BLaER1 treated with 17β-estradiol and CSF1 and Interleukin-3, amounts not matched to agents 10 nM and 100 nM (cell line): Measurements from ENCODE around the gene DNAJC1.
"Not testable (repeated sequence)": the region's sequence is repeated elsewhere in the genome, so short reads cannot be mapped to it uniquely, and the experiment has no call there.

ENCODE experiments used
- H3K27ac ChIP-seq, 11 experiments: shearing (Covaris generic); formaldehyde crosslinking; 2 replicates each; pipeline ENCODE4 v1.8.1; 2022
- H3K27me3 ChIP-seq, 11 experiments: shearing (Covaris generic); formaldehyde crosslinking; 2 replicates each; pipeline ENCODE4 v1.8.1; 2022
- H3K36me3 ChIP-seq, 11 experiments: shearing (Covaris generic); formaldehyde crosslinking; 2 replicates each; pipeline ENCODE4 v1.8.1; 2022
- H3K4me1 ChIP-seq, 10 experiments: shearing (Covaris generic); formaldehyde crosslinking; 2 replicates each; pipeline ENCODE4 v1.8.1; 2022
- H3K4me2 ChIP-seq, 11 experiments: shearing (Covaris generic); formaldehyde crosslinking; 2 replicates each; pipeline ENCODE4 v1.8.1; 2022
- H3K4me3 ChIP-seq, 10 experiments: shearing (Covaris generic); formaldehyde crosslinking; 2 replicates each; pipeline ENCODE4 v1.8.1; 2022
- H3K9ac ChIP-seq, 11 experiments: shearing (Covaris generic); formaldehyde crosslinking; 2 replicates each; pipeline ENCODE4 v1.8.1; 2022
- H3K9me3 ChIP-seq, 11 experiments: shearing (Covaris generic); formaldehyde crosslinking; replicated peaks in 1 of 11; 2 replicates each; pipeline ENCODE4 v1.8.1; 2022
- H4K20me1 ChIP-seq, 11 experiments: shearing (Covaris generic); formaldehyde crosslinking; 2 replicates each; pipeline ENCODE4 v1.8.1; 2022
- Cebpa-rat ChIP-seq, 11 experiments: shearing (Covaris generic); IDR thresholded peaks; 2 replicates each; pipeline ENCODE4 v1.8.1; 2022

DNAJC1 gene

DNA sequence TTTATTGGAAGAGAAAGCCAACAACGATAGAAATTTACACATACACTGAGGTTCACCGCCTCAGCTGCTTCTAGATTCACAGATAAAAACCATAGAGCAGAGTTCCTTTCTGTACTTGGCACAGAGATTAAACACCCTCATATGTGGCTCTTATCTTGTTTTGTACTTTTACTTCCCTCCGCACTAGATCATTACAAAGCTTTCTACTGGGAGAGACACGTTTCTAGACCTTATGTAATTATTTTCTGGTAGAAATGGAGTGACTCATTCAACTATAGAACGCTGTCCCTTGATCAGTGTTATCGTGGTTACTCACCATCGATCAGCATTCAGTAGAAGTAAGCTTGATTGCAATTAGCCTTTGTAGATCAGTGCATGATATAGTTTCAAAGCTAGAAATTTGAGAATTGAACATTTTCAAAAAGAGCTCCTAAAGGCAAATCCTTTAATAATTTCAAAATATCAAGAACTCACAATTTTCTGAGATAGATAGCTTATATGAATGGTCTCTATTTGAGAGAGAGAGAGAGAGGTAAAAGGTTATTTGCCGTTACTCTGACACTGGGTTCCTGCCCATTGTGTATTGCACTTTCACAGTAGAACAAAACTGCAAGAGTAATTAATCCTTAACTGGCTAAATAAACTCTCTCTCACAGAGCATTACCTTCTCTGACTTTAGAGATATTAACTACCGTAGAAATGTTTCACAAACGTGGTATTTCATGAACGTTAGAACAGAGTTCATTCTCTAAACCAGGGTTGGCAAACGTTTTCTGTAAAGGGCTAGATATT lies 26.1 kb upstream of the DNAJC1 start:
- H3K27me3 ChIP-seq = no peaks in the 10 kb centered on the region
- no peaks in the 10 kb centered on the region for H3K36me3 ChIP-seq
- no peaks in the 10 kb centered on the region for H4K20me1 ChIP-seq
- no peaks in the 10 kb centered on the region for H3K4me1 ChIP-seq
- TF ChIP-seq Cebpa-rat (IDR thresholded peaks at IDR 0.05) = no peak
- H3K9me3 ChIP-seq = peaks cover 11 to 21% (median 19%) of the 10 kb centered on the region in 11 experiments
- no peak overlapping the region for H3K27ac ChIP-seq
- H3K9ac ChIP-seq = no peak overlapping the region
- no peak overlapping the region for H3K4me2 ChIP-seq
- no peak overlapping the region for H3K4me3 ChIP-seq

DNA sequence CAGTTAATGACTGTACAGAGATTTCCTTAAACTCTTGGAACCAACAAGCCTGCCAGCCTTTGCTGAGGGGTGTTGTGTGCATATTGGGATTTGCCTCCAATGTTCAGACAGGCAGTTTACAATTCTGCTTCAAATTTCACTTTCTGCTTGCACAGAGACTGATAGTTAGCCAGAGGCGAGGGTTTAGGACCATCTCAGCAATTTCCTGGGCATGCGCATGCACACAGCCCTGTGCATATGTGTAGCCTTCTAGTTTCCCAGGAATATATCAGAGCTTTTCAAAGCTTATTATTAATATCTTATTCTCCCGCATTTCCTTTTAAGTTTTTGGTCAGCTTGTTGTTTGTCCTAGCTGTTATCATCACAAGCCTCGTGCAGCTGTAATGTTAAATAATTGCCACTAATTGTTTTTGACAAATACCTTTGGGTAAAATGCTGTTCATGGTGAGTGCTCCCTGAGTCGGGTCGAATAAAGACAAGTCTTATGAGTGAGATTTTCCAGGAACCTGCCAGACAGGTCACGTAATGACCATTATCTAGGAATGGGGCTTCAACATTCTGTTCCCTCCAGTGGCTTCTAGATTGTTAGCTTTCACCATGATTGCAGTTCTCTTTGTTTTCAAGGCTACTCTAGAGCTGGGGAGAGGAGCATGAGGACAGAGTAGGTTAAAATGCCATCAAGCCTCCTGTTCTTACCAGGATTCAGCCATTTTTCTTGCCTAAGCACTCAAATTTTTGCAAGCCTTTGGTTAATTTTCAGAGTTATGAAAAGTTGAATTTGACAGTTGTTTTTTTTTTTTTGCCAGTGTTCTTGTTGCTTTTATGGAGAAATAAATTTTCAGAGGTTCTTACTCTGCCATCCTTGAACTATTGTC lies 24.1 kb upstream of the DNAJC1 start:
- H3K36me3 ChIP-seq = no peaks in the 10 kb centered on the region
- H4K20me1 ChIP-seq = no peaks in the 10 kb centered on the region
- no peak overlapping the region for H3K27ac ChIP-seq
- H3K9ac ChIP-seq = no peak overlapping the region
- no peaks in the 10 kb centered on the region for H3K27me3 ChIP-seq
- H3K4me2 ChIP-seq = no peak overlapping the region
- TF ChIP-seq Cebpa-rat (IDR thresholded peaks at IDR 0.05) = no peak
- no peak overlapping the region for H3K4me3 ChIP-seq
- peaks cover 9 to 31% (median 26%) of the 10 kb centered on the region in 11 experiments for H3K9me3 ChIP-seq
- H3K4me1 ChIP-seq = peaks cover 0 to 2% (median 0%) of the 10 kb centered on the region in 10 experiments; a peak in 2 of 20 replicates

DNA sequence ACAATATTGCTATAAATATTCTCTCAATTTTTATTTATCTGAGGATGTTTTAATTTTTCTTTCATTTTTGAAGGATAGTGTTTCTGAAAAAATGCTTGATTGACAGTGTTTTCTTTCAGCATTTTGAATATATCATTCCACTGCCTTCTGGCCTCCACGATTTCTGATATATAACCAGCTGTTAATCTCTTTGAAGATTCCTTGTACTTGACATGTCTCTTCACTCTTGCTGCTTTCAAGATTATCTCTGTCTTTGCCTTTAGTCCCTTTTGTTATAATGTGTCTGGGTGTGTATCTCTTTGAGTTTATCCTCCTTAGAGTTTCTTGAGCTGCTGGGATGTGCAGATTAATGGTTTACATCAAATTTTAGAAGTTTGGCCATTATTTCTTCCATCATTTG lies 22.8 kb upstream of the DNAJC1 start:
- no peak for TF ChIP-seq Cebpa-rat (IDR thresholded peaks at IDR 0.05)
- no peaks in the 10 kb centered on the region for H3K36me3 ChIP-seq

DNA sequence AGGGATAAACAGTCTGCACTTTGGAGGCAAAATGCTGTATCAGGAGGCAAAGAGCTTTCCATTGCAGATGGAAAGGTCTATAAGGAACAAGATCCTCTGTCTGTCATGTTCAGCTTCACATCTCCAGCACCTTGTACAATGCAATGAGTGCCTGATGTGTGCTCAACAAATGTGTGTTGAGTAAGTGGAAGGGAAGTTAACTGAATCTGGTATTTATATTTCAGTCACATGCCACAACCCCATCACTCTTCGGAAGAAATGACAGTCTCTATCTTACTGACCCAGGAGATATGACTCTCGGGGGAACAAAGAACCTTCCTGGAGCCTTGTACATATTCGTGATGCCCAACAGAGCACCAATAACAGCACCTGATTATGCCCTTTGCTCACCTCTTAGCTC lies 20.0 kb upstream of the DNAJC1 start:
- H3K9ac ChIP-seq = no peak overlapping the region
- no peak overlapping the region for H3K4me3 ChIP-seq
- no peaks in the 10 kb centered on the region for H3K36me3 ChIP-seq
- H3K27ac ChIP-seq = no peak overlapping the region
- no peaks in the 10 kb centered on the region for H4K20me1 ChIP-seq
- H3K4me2 ChIP-seq = no peak overlapping the region
- TF ChIP-seq Cebpa-rat (IDR thresholded peaks at IDR 0.05) = no peak
- H3K4me1 ChIP-seq = peaks cover 0 to 4% (median 0%) of the 10 kb centered on the region in 10 experiments; a peak in 2 of 20 replicates
- H3K27me3 ChIP-seq = no peaks in the 10 kb centered on the region
- peaks cover 3 to 24% (median 19%) of the 10 kb centered on the region in 11 experiments; a peak in 18 of 22 replicates for H3K9me3 ChIP-seq

More for the DNA sequence above, 22.8 kb upstream of the DNAJC1 start:
- H3K27ac ChIP-seq = no peak overlapping the region
- H3K4me2 ChIP-seq = no peak overlapping the region
- H3K27me3 ChIP-seq = no peaks in the 10 kb centered on the region
- H3K4me1 ChIP-seq = peaks cover 0 to 4% (median 0%) of the 10 kb centered on the region in 10 experiments; a peak in 2 of 20 replicates
- H3K9ac ChIP-seq = no peak overlapping the region
- no peak overlapping the region for H3K4me3 ChIP-seq
- peaks cover 0 to 21% (median 17%) of the 10 kb centered on the region in 11 experiments; a peak in 15 of 22 replicates for H3K9me3 ChIP-seq
- H4K20me1 ChIP-seq = no peaks in the 10 kb centered on the region

DNA sequence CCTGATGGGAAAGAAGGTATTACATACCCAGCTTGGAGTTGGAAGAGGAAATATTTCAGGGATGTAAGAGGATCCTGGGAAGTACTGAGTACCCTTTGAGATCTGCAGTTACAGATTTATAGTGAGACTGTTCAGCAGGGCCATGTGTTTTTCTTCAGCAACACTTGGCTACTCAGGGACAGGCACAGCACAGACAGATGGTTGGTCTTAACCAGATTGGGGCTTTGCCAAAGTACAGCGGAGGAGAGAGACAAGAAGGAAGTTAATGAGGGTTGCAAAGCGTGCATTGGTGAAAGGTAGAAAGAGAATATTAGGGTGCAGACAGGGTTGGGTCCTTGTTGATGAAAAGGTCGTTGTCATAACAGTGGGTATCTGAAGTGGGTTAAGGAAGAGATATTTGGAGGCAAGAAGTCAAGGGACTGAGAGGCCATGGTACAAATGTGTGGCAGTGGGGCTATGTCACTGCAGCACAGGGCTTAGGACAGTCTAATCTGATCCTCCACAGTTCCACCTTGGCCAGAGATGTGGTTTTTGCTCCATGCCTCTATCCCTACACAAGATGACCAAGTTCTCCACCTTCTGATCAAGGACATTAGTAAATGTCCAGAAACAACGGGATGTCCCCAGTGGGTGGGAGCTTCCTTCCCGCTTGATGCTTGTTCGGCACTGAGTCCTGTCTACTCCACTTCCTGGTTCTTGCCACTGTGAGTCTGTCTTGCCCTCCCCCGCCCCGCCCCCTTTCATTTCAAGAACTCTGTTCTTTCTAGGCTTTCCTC lies 18.9 kb upstream of the DNAJC1 start:
- Histone ChIP-seq H4K20me1 (no peaks in the 10 kb centered on the region), H3K4me2 (peak overlapping the region in 6 of 11 experiments; percentile 6 to 54 (median 36); a peak in 9 of 22 replicates), H3K4me3 (no peak overlapping the region)

DNA sequence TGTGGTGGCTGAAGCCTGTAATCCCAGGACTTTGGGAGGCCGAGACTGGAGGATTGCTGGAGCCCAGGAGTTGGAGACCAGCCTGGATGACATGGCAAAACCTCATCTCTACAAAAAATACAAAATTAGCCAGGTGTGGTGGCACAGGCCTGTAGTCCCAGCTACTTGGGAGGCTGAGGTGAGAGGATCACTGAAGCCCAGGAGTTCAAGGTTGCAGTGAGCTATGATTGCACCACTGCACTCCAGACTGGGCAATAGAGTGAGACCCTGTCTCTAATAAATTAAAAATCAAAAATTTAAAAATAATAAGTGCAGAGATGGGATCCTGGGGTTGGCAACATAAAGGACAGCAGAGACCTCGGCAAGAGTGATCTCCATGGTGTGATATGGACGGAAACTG lies 17.6 kb upstream of the DNAJC1 start:
- H4K20me1 ChIP-seq, H3K4me3 ChIP-seq, H3K9ac ChIP-seq, H3K27ac ChIP-seq, H3K27me3 ChIP-seq, H3K4me1 ChIP-seq, H3K4me2 ChIP-seq, H3K36me3 ChIP-seq: not testable (repeated sequence)
- peaks cover 6 to 26% (median 21%) of the 10 kb centered on the region in 11 experiments; a peak in 18 of 22 replicates for H3K9me3 ChIP-seq

More for the DNA sequence above, 18.9 kb upstream of the DNAJC1 start:
- no peak overlapping the region for H3K27ac ChIP-seq
- no peak for TF ChIP-seq Cebpa-rat (IDR thresholded peaks at IDR 0.05)
- H3K9ac ChIP-seq = no peak overlapping the region
- peaks cover 6 to 26% (median 21%) of the 10 kb centered on the region in 11 experiments; a peak in 18 of 22 replicates for H3K9me3 ChIP-seq
- no peaks in the 10 kb centered on the region for H3K36me3 ChIP-seq
- no peaks in the 10 kb centered on the region for H3K27me3 ChIP-seq
- H3K4me1 ChIP-seq = peaks cover 0 to 4% (median 0%) of the 10 kb centered on the region in 10 experiments; a peak in 2 of 20 replicates

DNA sequence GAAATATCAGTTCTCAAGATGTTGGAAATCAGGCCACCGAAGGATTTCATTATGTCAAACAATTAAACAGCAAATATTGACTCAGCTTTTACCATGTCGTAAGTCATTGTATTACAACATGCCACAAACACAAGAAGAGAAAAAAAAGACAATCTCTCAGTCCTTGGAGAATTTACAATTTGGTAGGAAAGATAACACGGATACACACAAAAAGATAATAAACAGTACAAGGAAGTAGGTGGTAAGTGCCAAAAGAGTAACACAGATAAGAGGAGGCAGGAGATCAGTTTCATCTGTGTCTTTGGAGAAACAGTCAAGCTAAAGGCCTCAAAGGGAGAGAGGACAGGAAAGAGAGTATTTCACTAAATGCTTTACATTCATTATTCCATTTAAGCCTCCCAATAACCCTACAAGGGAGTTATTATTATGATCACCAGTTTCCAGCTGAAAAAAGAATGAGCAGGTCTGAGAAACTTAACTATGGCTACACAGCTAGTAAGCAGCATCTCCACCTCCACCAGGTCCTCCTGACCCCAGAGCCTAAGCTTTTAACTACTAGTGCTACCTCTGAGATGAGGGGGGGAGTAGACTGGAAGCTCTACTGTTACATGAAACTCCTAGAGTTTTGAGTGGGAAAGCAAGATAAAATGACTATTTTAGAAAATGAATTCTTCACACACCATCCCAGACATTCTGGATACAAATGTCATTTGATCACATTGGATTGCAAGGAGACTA lies 13.9 kb upstream of the DNAJC1 start:
- Histone ChIP-seq H3K27me3 (no peaks in the 10 kb centered on the region), H3K9me3 (peaks cover 0 to 8% (median 6%) of the 10 kb centered on the region in 11 experiments; a peak in 10 of 22 replicates), H3K4me2 (no peak overlapping the region), H3K4me1 (peaks cover 0 to 6% (median under 1%) of the 10 kb centered on the region in 10 experiments; a peak in 3 of 20 replicates), H3K4me3 (no peak overlapping the region), H3K36me3 (no peaks in the 10 kb centered on the region), H3K9ac (no peak overlapping the region), H4K20me1 (no peaks in the 10 kb centered on the region), H3K27ac (no peak overlapping the region)
- TF ChIP-seq Cebpa-rat (IDR thresholded peaks at IDR 0.05) = no peak

DNA sequence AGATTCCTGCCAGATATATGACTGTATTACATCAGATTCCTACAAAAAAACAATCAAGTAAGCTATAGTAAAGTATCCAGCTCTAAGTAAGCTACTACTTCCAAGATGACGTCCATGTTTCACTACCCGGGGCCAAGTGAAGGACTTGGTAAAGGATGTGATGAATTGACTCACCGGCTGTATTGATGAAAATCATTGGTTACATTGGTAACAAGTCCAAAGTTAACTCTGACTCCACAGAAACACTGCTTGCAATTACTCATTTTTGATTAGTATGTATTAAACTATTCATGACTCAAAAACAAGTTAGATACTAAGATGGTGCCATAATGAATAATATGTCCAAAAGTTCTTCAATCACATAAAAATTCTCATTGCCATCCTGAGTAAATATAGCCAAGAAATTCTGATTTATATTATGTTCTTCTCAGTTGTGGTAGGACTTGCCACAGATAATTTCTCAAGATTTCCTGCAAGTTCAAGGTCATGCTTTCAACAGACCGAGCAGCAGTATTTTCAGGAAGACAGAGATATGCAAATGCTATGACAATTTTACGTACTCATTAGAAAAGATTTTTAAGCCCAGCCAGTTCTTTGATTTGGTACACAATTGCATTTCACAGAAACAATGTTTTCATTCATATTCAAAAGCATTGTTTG lies 12.6 kb upstream of the DNAJC1 start:
- Histone ChIP-seq H3K9me3 (peaks cover 0 to 8% (median 6%) of the 10 kb centered on the region in 11 experiments; a peak in 10 of 22 replicates), H3K4me2 (no peak overlapping the region), H3K36me3 (no peaks in the 10 kb centered on the region), H3K4me1 (peaks cover 0 to 6% (median 0%) of the 10 kb centered on the region in 10 experiments; a peak in 1 of 20 replicates), H4K20me1 (no peaks in the 10 kb centered on the region), H3K27ac (no peak overlapping the region), H3K27me3 (no peaks in the 10 kb centered on the region), H3K9ac (no peak overlapping the region), H3K4me3 (no peak overlapping the region)
- TF ChIP-seq Cebpa-rat (IDR thresholded peaks at IDR 0.05) = no peak
